GM12878 (cell line): ENCODE measurements around the gene FAM47E. TPM values are rescaled to one million over a fixed set of nuclear protein-coding genes. Genes with fewer than 3 reads are reported as not detected.

ENCODE experiments used
- ATAC-seq: fragments of 200-7000 bp; cut with Tn5 transposase; 3 replicates; pipeline ENCODE4 v1.9.1; 2020; ENCODE audit warnings: mild to moderate bottlenecking, moderate library complexity
- BruUV-seq: library from RNA; stranded (reverse); fragments of 400-500 nt; replicated peaks from 2 replicates; lab custom pipeline; 2021; lab: Mats Ljungman, UMichigan
- CTCF ChIA-PET: fragments of 300-600 bp; sonication (Branson Sonifier 250); formaldehyde crosslinking; extraction: SDS; loops from one replicate; lab custom pipeline; 2021; ENCODE audit warnings: inconsistent platforms; lab: Yijun Ruan, JAX
- POLR2A ChIA-PET: fragments of 350-600 bp; formaldehyde crosslinking; extraction: SDS; loops from one replicate; lab custom pipeline; 2021; ENCODE audit warnings: inconsistent platforms; lab: Charles Lee
- RAD21 ChIA-PET: fragments of 300-600 bp; sonication (Branson Sonifier 250); formaldehyde crosslinking; loops from one replicate; lab custom pipeline; 2023; ENCODE audit warnings: antibody characterized with exemption; ENCODE audit not compliant: unreplicated experiment; lab: Charles Lee
- SMC1A ChIA-PET: fragments of 300-600 bp; sonication (Branson Sonifier 250); formaldehyde crosslinking; loops from one replicate; lab custom pipeline; 2023; ENCODE audit not compliant: unreplicated experiment, uncharacterized antibody; lab: Charles Lee
- DNase-seq: peaks from one replicate; pipeline ENCODE4 v3.0.0-alpha.2; 2011; ENCODE audit warnings: low read depth, low spot score
- FAIRE-seq: peaks from 3 replicates; lab custom pipeline; 2011; peaks lifted over from hg19 to GRCh38; lab: Jason Lieb, UNC
- H2AFZ ChIP-seq: 2 replicates; pipeline ENCODE4 v1.6.0; 2011; ENCODE audit warnings: low read depth, low read length, control low read depth; ENCODE audit not compliant: control insufficient read depth
- H3K27ac ChIP-seq: 2 replicates; pipeline ENCODE4 v1.5.1; 2011; ENCODE audit warnings: control low read depth; ENCODE audit not compliant: control insufficient read depth, insufficient read depth
- H3K27me3 ChIP-seq, 2 experiments: replicated peaks in 1 of 2; 2 replicates each; pipeline versions ENCODE4 v1.6.0 to v1.6.1; 2011; ENCODE audit warnings: low read length in 1 of 2; ENCODE audit not compliant: control insufficient read depth in 2 of 2, insufficient read depth in 2 of 2
- H3K36me3 ChIP-seq, 2 experiments: 2 replicates each; pipeline ENCODE4 v1.5.1; 2011; ENCODE audit warnings: low read length in 1 of 2; ENCODE audit not compliant: control insufficient read depth in 2 of 2, insufficient read depth in 2 of 2
- H3K4me1 ChIP-seq: 2 replicates; pipeline ENCODE4 v1.6.1; 2011; ENCODE audit warnings: mild to moderate bottlenecking, low read length, moderate library complexity, mixed read lengths; ENCODE audit not compliant: control insufficient read depth, insufficient read depth
- H3K4me2 ChIP-seq: 2 replicates; pipeline ENCODE4 v1.6.0; 2011; ENCODE audit warnings: control low read depth; ENCODE audit not compliant: control insufficient read depth, insufficient read depth
- H3K4me3 ChIP-seq: fragments of 200-600 bp; sonication (generic); 2 replicates; pipeline ENCODE4 v1.5.1; 2016
- H3K79me2 ChIP-seq: 2 replicates; pipeline ENCODE4 v1.6.0; 2011; ENCODE audit warnings: low read length; ENCODE audit not compliant: control insufficient read depth, insufficient read depth
- H3K9ac ChIP-seq: 2 replicates; pipeline ENCODE4 v1.8.0; 2011; ENCODE audit warnings: low read length, control low read depth, mixed read lengths; ENCODE audit not compliant: control insufficient read depth, insufficient read depth
- H3K9me3 ChIP-seq: replicated peaks from 3 replicates; pipeline ENCODE4 v1.5.1; 2011; ENCODE audit warnings: mild to moderate bottlenecking, low read length; ENCODE audit not compliant: control insufficient read depth, insufficient read depth
- H4K20me1 ChIP-seq: 2 replicates; pipeline ENCODE4 v1.6.0; 2011; ENCODE audit not compliant: control insufficient read depth, insufficient read depth
- ASH2L ChIP-seq: fragments of 300-600, 200-600 bp; sonication (generic); IDR thresholded peaks from 2 replicates; pipeline ENCODE4 v1.6.1; 2017; ENCODE audit warnings: low read depth, mild to moderate bottlenecking, borderline replicate concordance
- EED ChIP-seq: sonication (generic); IDR thresholded peaks from 2 replicates; pipeline ENCODE4 v1.6.1; 2016; ENCODE audit warnings: antibody characterized with exemption, low read depth
- EGR1 ChIP-seq, 2 experiments: IDR thresholded peaks; 1 replicate in 1 of 2; 2 replicates in 1 of 2; pipeline ENCODE4 v1.6.1; 2011 to 2012; ENCODE audit warnings: low read depth in 2 of 2, low read length in 2 of 2, borderline replicate concordance in 1 of 2, mild to moderate bottlenecking in 1 of 2, moderate library complexity in 1 of 2
- FOXM1 ChIP-seq: IDR thresholded peaks from 2 replicates; pipeline ENCODE4 v1.6.1; 2012; ENCODE audit warnings: low read depth, mild to moderate bottlenecking, inconsistent platforms, low read length, moderate library complexity
- JUND ChIP-seq: IDR thresholded peaks from 2 replicates; pipeline ENCODE4 v1.6.1; 2012; ENCODE audit warnings: low read depth, mild to moderate bottlenecking, low read length, improper control_type of control experiment, moderate library complexity
- MEF2B ChIP-seq: fragments of 450-650 bp; IDR thresholded peaks from 2 replicates; pipeline ENCODE4 v1.6.1; 2018; ENCODE audit warnings: mild to moderate bottlenecking, moderate library complexity; ENCODE audit not compliant: partially characterized antibody, poor library complexity, severe bottlenecking
- PBX3 ChIP-seq: IDR thresholded peaks from 2 replicates; pipeline ENCODE4 v1.6.1; 2011; ENCODE audit warnings: mild to moderate bottlenecking, low read depth, low read length, moderate library complexity; ENCODE audit not compliant: insufficient replicate concordance
- POLR2A ChIP-seq: IDR thresholded peaks from 2 replicates; pipeline ENCODE4 v1.6.1; 2011; ENCODE audit warnings: low read depth, mild to moderate bottlenecking, low read length
- SP1 ChIP-seq: IDR thresholded peaks from one replicate; pipeline ENCODE4 v1.6.1; 2011; ENCODE audit warnings: low read depth, low read length
- SREBF2 ChIP-seq: IDR thresholded peaks from 2 replicates; pipeline ENCODE4 v1.6.1; 2012; ENCODE audit warnings: mild to moderate bottlenecking, low read length
- STAT1 ChIP-seq: fragments of 450-650 bp; conservative IDR thresholded peaks from 2 replicates; pipeline ENCODE4 v1.6.1; 2014; ENCODE audit warnings: antibody characterized with exemption, mild to moderate bottlenecking
- TCF12 ChIP-seq: IDR thresholded peaks from 2 replicates; pipeline ENCODE4 v1.6.1; 2011; ENCODE audit warnings: low read depth, mild to moderate bottlenecking, low read length
- TCF3 ChIP-seq: IDR thresholded peaks from 2 replicates; pipeline ENCODE4 v1.6.1; 2012; ENCODE audit warnings: low read depth, mild to moderate bottlenecking, low read length, borderline replicate concordance; ENCODE audit not compliant: insufficient read depth
- ZNF217 ChIP-seq: fragments of 450-650 bp; IDR thresholded peaks from 2 replicates; pipeline ENCODE4 v1.6.1; 2017; ENCODE audit warnings: antibody characterized with exemption, mild to moderate bottlenecking
- WGBS: methylation state at CpG from one replicate; pipeline ENCODE4 v1.1.6; 2016; ENCODE audit warnings: low lambda C conversion rate; ENCODE audit not compliant: insufficient replicate concordance, insufficient coverage; ENCODE audit errors: missing lambda C conversion rate; 5-methylcytosine and 5-hydroxymethylcytosine counted together
- in situ Hi-C: fragments of 300-500 bp; cut with MboI; formaldehyde crosslinking; loops from 9 replicates; pipeline ENCODE4 v1.14.3; 2018; ENCODE audit warnings: mixed read lengths
- intact Hi-C: fragments of 100-400 bp; cut with micrococcal nuclease; formaldehyde crosslinking; loops from one replicate; pipeline ENCODE4 v1.14.2; 2022; ENCODE audit not compliant: unreplicated experiment
- polyA plus RNA-seq, 11 experiments: library from polyadenylated mRNA; depleted of rRNA in 4 of 11; unstranded in 6 of 11; stranded (reverse) in 5 of 11; fragments of >200 nt; fragmentation: Nextera tagmentation in 4 of 11; fragmentation: Illumina TruSeq in 1 of 11; extraction: Ambion mirVana in 4 of 11; extraction: Trizol in 1 of 11; gene quantifications; 1 replicate in 1 of 11; 2 replicates in 10 of 11; pipeline versions ENCODE4 v1.2.1 to v1.2.3, GENCODE V29; 2011 to 2016; ENCODE audit warnings: inconsistent platforms in 2 of 11, missing spikeins in 2 of 11, low read depth in 1 of 11
- total RNA-seq, 4 experiments: library from RNA; depleted of rRNA in 3 of 4; stranded (reverse); fragments of >200 nt in 3 of 4; fragmentation: Illumina TruSeq in 1 of 4; extraction: Trizol in 1 of 4; gene quantifications; 2 replicates each; pipeline versions ENCODE4 v1.2.1 to v1.2.3, GENCODE V29; 2013 to 2021

Gene FAM47E
- total and polyA plus RNA-seq, 10 of the 15 experiments (the other 5 are each of a cell fraction or from before 2014, with no cell fraction given) = 0.03 TPM; not detected in 9

GRCh38 chr4:76233529-76233928, 18.0 kb upstream of the FAM47E start:
- POLR2A ChIA-PET = no interaction called here
- SMC1A ChIA-PET = no interaction called here
- RAD21 ChIA-PET = no interaction called here
- H2AFZ ChIP-seq = no peak overlapping the region
- H3K79me2 ChIP-seq = no peaks in the 10 kb centered on the region
- no peak overlapping the region for H3K27ac ChIP-seq
- TF ChIP-seq MEF2B (no peak), POLR2A (no peak), PBX3 (no peak), ZNF217 (no peak), TCF12 (no peak), EGR1 (IDR thresholded peaks at IDR 0.05; ENCODE audit: borderline replicate concordance in 1 of 2, low read depth in 2 of 2, low read length in 2 of 2) (no peak), SREBF2 (no peak), ASH2L (no peak), SP1 (no peak), EED (no peak), STAT1 (no peak), TCF3 (no peak), JUND (no peak), FOXM1 (no peak)
- TF ChIP-seq, all 136 proteins: peak for 0
- H3K27me3 ChIP-seq = no peaks in the 10 kb centered on the region; a peak in 1 of 4 replicates
- in situ Hi-C loops (no loop called here), intact Hi-C loops (no loop called here)
- H3K4me1 ChIP-seq = no peaks in the 10 kb centered on the region
- CTCF ChIA-PET = no interaction called here
- H3K4me2 ChIP-seq = no peak overlapping the region
- FAIRE-seq = no peak
- H3K9ac ChIP-seq = no peak overlapping the region
- no TSS peak for BruUV-seq
- H3K4me3 ChIP-seq = no peak overlapping the region
- WGBS = 64% methylated on average over 2 of the region's 2 CpGs
- no peak for DNase-seq
- no peaks in the 10 kb centered on the region for H4K20me1 ChIP-seq
- no peaks in the 10 kb centered on the region; the same call in 1 of the 3 replicates for H3K9me3 ChIP-seq
- ATAC-seq = no peak
- H3K36me3 ChIP-seq = no peaks in the 10 kb centered on the region
